Esophagus squamous epithelium (tissue), 5 donors: ENCODE data around the gene STT3B. TPM values are rescaled to one million over a fixed set of nuclear protein-coding genes. Genes with fewer than 3 reads are reported as not detected.
"Not testable (repeated sequence)": the region's sequence is repeated elsewhere in the genome, so short reads cannot be mapped to it uniquely, and the experiment has no call there.

Source experiments
- DNase-seq: peaks from one replicate; lab custom pipeline; 2025; lab: John Stamatoyannopoulos, UW
- H3K27ac ChIP-seq, 4 donors: fragments of 200-600 bp; sonication (generic); one replicate each; pipeline ENCODE4 v1.5.1; 2016 to 2019; ENCODE audit warnings: mild to moderate bottlenecking in 1 of 4
- H3K27me3 ChIP-seq, 4 donors: fragments of 200-600 bp; sonication (generic); 1 replicate in 3 of 4; 2 replicates in 1 of 4; pipeline versions ENCODE4 v1.5.1 to v1.6.0; 2017 to 2021; ENCODE audit warnings: antibody characterized with exemption in 1 of 4
- H3K36me3 ChIP-seq, 3 donors: fragments of 200-600 bp; sonication (generic); one replicate each; pipeline ENCODE4 v1.5.1; 2016 to 2019
- H3K4me1 ChIP-seq, 3 donors: fragments of 200-600 bp; sonication (generic); one replicate each; pipeline ENCODE4 v1.5.1; 2017 to 2019
- H3K4me3 ChIP-seq, 4 donors: fragments of 200-600 bp; sonication (generic); 1 replicate in 3 of 4; 2 replicates in 1 of 4; pipeline ENCODE4 v1.5.1; 2016 to 2019; ENCODE audit warnings: mild to moderate bottlenecking in 2 of 4, moderate library complexity in 1 of 4
- H3K9me3 ChIP-seq, 3 donors: fragments of 200-600 bp; sonication (generic); one replicate each; pipeline ENCODE4 v1.5.1; 2016 to 2019
- POLR2A ChIP-seq, 4 donors: fragments of 450-650 bp; IDR thresholded peaks; one replicate each; pipeline ENCODE4 v1.6.1; 2017; ENCODE audit warnings: antibody characterized with exemption in 4 of 4, mild to moderate bottlenecking in 4 of 4, moderate library complexity in 3 of 4
- WGBS, 2 donors: methylation state at CpG; one replicate each; pipeline ENCODE4 v1.1.5; 2018; 5-methylcytosine and 5-hydroxymethylcytosine counted together
- intact Hi-C: fragments of 100-400 bp; cut with DNase I; formaldehyde crosslinking; loops from one replicate; pipeline ENCODE4 v1.15.0; 2022
- total RNA-seq, 4 donors: library from RNA; depleted of rRNA; stranded (reverse); fragments of >200 nt; gene quantifications; one replicate each; pipeline ENCODE4 v1.1.0, GENCODE V29; 2016
- TF ChIP-seq, protein P1 (sequence below), 6 experiments: fragments of 450-650 bp in 4 of 6; fragments of 200-600 bp in 2 of 6; sonication (generic) in 2 of 6; IDR thresholded peaks; one replicate each; pipeline ENCODE4 v1.5.1; 2016 to 2019; ENCODE audit warnings: antibody characterized with exemption in 6 of 6, mild to moderate bottlenecking in 4 of 6, moderate library complexity in 4 of 6
- donor health status: DM: yes; HTN: yes; CAD: no.

STT3B gene
- total RNA-seq, 4 donors from 2014 or later, result 82.1 to 123 (median 93.5) TPM

DNA sequence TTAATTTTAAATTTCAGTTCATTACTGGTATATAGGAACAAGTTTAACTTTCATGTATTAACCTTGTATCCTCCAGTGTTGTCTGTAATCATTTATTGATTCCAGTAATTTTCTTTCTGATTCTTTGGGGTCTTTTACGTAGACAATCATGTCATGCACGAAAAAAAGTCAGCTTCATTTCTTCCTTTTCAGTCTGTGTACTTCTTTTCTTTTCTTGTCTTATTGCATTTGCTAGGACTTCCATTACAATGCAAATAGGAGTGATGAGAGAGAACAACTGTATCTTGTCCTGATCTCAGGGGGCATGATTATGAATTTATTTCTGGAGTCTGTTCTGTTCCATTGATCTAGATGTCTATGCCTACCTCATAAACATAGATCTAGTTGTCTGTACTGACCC, 56.5 kb downstream of the STT3B start:
- intact Hi-C loops, result no loop called here
- Histone ChIP-seq H3K9me3 (peaks cover 0 to 14% (median 0%) of the 10 kb centered on the region in 3 donors), H3K27ac (no peak overlapping the region), H3K36me3 (peaks cover 0 to 78% (median 0%) of the 10 kb centered on the region in 3 donors), H3K4me1 (no peaks in the 10 kb centered on the region), H3K4me3 (no peak overlapping the region), H3K27me3 (no peaks in the 10 kb centered on the region)
- DNase-seq, result no peak
- WGBS, 2 donors, result 92 to 98% methylated on average over 2 of the region's 2 CpGs
- no peak for TF ChIP-seq POLR2A (IDR thresholded peaks at IDR 0.05)
- TF ChIP-seq, protein P1, sequence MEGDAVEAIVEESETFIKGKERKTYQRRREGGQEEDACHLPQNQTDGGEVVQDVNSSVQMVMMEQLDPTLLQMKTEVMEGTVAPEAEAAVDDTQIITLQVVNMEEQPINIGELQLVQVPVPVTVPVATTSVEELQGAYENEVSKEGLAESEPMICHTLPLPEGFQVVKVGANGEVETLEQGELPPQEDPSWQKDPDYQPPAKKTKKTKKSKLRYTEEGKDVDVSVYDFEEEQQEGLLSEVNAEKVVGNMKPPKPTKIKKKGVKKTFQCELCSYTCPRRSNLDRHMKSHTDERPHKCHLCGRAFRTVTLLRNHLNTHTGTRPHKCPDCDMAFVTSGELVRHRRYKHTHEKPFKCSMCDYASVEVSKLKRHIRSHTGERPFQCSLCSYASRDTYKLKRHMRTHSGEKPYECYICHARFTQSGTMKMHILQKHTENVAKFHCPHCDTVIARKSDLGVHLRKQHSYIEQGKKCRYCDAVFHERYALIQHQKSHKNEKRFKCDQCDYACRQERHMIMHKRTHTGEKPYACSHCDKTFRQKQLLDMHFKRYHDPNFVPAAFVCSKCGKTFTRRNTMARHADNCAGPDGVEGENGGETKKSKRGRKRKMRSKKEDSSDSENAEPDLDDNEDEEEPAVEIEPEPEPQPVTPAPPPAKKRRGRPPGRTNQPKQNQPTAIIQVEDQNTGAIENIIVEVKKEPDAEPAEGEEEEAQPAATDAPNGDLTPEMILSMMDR (IDR thresholded peaks at IDR 0.05), result no peak

DNA sequence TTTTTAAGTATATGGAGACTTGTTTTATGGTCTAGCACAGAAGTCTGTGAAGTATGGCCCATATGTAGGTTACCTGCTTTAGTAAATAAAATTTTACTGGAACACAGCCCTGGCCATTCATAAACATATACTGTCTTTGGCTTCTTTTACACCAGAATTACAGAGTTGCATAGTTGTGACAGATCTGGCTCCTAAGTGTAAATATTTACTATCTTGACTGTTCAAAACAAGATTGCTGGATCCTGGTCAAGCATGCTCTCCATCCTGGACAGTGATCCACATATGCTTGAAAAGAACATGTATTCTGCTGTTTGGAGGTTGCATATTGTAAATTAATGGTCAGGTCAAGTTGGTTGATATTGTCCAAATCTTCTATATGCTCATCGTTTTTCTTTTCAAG, 57.9 kb downstream of the STT3B start:
- intact Hi-C loops, result no loop called here
- Histone ChIP-seq H3K4me3 (no peak overlapping the region), H3K27me3 (no peaks in the 10 kb centered on the region), H3K9me3 (peaks cover 0 to 14% (median 0%) of the 10 kb centered on the region in 3 donors), H3K27ac (no peak overlapping the region), H3K36me3 (peaks cover 0 to 79% (median 0%) of the 10 kb centered on the region in 3 donors), H3K4me1 (peaks cover 0 to 2% (median 0%) of the 10 kb centered on the region in 3 donors)
- no peak for TF ChIP-seq POLR2A (IDR thresholded peaks at IDR 0.05)
- TF ChIP-seq, protein P1 (IDR thresholded peaks at IDR 0.05), result no peak
- DNase-seq, result no peak
- WGBS, 2 donors, result 88 to 92% methylated on average over 1 of the region's 1 CpG

GRCh38 chr3:31592764-31593163, 60.0 kb downstream of the STT3B start:
- TF ChIP-seq, protein P1 (IDR thresholded peaks at IDR 0.05), result no peak
- no peak for TF ChIP-seq POLR2A (IDR thresholded peaks at IDR 0.05)
- peaks cover 0 to 70% (median 0%) of the 10 kb centered on the region in 3 donors for H3K36me3 ChIP-seq
- intact Hi-C loops, result no loop called here
- H3K4me3 ChIP-seq, result no peak overlapping the region
- no peaks in the 10 kb centered on the region for H3K27me3 ChIP-seq
- H3K9me3 ChIP-seq, result peaks cover 0 to 14% (median 0%) of the 10 kb centered on the region in 3 donors
- 95 to 96% methylated on average over 2 of the region's 2 CpGs for whole genome bisulfite sequencing, 2 donors
- no peak for DNase-seq
- no peak overlapping the region for H3K27ac ChIP-seq
- peaks cover 0 to 23% (median 0%) of the 10 kb centered on the region in 3 donors for H3K4me1 ChIP-seq

DNA sequence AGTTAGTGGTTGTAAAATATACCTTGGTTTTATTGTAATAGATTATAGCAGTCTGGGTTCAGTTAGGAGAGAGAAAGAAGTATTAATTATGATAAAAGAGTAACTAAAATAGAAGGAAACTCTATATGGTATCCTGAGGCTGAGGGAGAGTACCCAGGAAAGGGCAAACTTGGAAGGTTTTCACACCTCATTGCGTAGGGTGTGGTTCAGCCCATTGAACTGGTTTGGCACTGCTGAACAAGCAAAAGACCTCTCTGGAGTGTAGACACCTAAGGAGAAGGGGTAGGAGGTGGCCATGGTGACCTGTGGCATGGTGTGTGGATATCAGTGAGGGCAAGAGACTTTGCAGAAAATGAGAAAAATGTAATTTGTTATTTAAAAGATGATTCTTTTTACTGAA, 63.5 kb downstream of the STT3B start:
- Histone ChIP-seq H3K9me3 (no peaks in the 10 kb centered on the region), H3K36me3 (peaks cover 0 to 53% (median 0%) of the 10 kb centered on the region in 3 donors), H3K27me3 (no peaks in the 10 kb centered on the region), H3K4me1 (peaks cover 0 to 25% (median 0%) of the 10 kb centered on the region in 3 donors), H3K27ac (no peak overlapping the region), H3K4me3 (no peak overlapping the region)
- intact Hi-C loops, result no loop called here
- no peak for TF ChIP-seq POLR2A (IDR thresholded peaks at IDR 0.05)
- TF ChIP-seq, protein P1 (IDR thresholded peaks at IDR 0.05), result no peak
- DNase-seq, result no peak
- WGBS, 2 donors, result 41 to 69% methylated on average over 1 of the region's 1 CpG

DNA sequence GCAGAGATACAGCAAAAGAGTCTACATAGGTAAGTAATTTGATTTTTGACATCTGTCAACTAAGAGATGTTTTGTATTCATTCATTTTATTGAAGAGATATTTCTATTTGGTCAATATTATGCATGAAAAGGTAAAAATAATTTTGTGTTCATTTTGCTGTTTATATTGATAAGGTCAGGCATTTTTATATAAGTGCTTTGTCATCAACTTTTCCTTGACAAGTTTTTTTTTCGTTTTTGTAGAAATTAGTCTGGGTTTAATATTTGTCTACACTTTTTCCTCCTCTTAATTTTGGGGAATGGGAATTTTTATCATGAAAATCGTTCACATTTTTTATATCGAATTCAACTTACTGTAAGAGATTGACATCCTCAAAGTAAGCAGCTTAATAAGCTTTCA, 67.7 kb downstream of the STT3B start:
- Histone ChIP-seq H3K4me1 (peaks cover 0 to 25% (median 0%) of the 10 kb centered on the region in 3 donors), H3K4me3 (no peak overlapping the region), H3K9me3 (no peaks in the 10 kb centered on the region), H3K27ac (no peak overlapping the region), H3K27me3 (no peaks in the 10 kb centered on the region), H3K36me3 (peaks cover 0 to 36% (median 0%) of the 10 kb centered on the region in 3 donors)
- intact Hi-C loops, result no loop called here
- TF ChIP-seq, protein P1 (IDR thresholded peaks at IDR 0.05), result no peak
- TF ChIP-seq POLR2A (IDR thresholded peaks at IDR 0.05), result no peak
- DNase-seq, result no peak
- 96 to 98% methylated on average over 3 of the region's 3 CpGs for WGBS, 2 donors

GRCh38 chr3:31605333-31605732, 72.6 kb downstream of the STT3B start:
- DNase-seq, H3K4me1 ChIP-seq, H3K27me3 ChIP-seq, H3K9me3 ChIP-seq, H3K27ac ChIP-seq, intact Hi-C loops, H3K4me3 ChIP-seq: not testable (repeated sequence)
- 80 to 82% methylated on average over 1 of the region's 1 CpG for WGBS, 2 donors
- H3K36me3 ChIP-seq, result peaks cover 0 to 45% (median 7%) of the 10 kb centered on the region in 3 donors
